ENCODE measurements around the gene PLIN5.

GRCh38 chr19:4512070-4512469 lies 23.0 kb downstream of the PLIN5 start:
- no peak for TF ChIP-seq CTCF (IDR thresholded peaks at IDR 0.05; ENCODE audit: low read depth, low read length, missing input control)
- TF ChIP-seq ATF3 (IDR thresholded peaks at IDR 0.05) = no peak
- no peak for TF ChIP-seq MAX (IDR thresholded peaks at IDR 0.05)
- TF ChIP-seq HNF4A (conservative IDR thresholded peaks at IDR 0.05) = no peak
- TF ChIP-seq EGR1 (IDR thresholded peaks at IDR 0.05; ENCODE audit: low read depth in 2 of 2) = no peak
- no peak for TF ChIP-seq ZBTB33 (IDR thresholded peaks at IDR 0.05)
- no peak for TF ChIP-seq JUND (IDR thresholded peaks at IDR 0.05)

Measured in liver (tissue), 3 donors.